Mesothelial cell of epicardium (in vitro differentiated cells): ENCODE results near the gene ITGA5. TPM values are rescaled to one million over a fixed set of nuclear protein-coding genes. Genes with fewer than 3 reads are reported as not detected.
A peak's percentile ranks its signal among the peaks of the same experiment; 100 is the strongest.

Source experiments
- DNase-seq, 2 experiments: peaks; one replicate each; pipeline ENCODE4 v3.0.0; 2021; ENCODE audit warnings: low spot score in 2 of 2; ENCODE audit not compliant: unreplicated experiment in 2 of 2
- H3K27ac Mint-ChIP-seq: 2 replicates; pipeline ENCODE4 v1.8.0; 2021; ENCODE audit warnings: mixed read lengths
- H3K27me3 Mint-ChIP-seq: 2 replicates; pipeline ENCODE4 v1.8.0; 2021; ENCODE audit warnings: low read depth, mixed read lengths
- H3K36me3 Mint-ChIP-seq: 2 replicates; pipeline ENCODE4 v1.8.0; 2021; ENCODE audit warnings: mixed read lengths
- H3K4me1 Mint-ChIP-seq: 2 replicates; pipeline ENCODE4 v1.8.0; 2021; ENCODE audit warnings: mixed read lengths
- H3K4me3 Mint-ChIP-seq: 2 replicates; pipeline ENCODE4 v1.8.0; 2021; ENCODE audit warnings: mild to moderate bottlenecking, moderate library complexity, mixed read lengths
- H3K9me3 Mint-ChIP-seq: 2 replicates; pipeline ENCODE4 v1.8.0; 2021; ENCODE audit warnings: mixed read lengths
- CTCF ChIP-seq: fragments of 200-600 bp; sonication (generic); IDR thresholded peaks from one replicate; pipeline ENCODE4 v1.5.0; 2021; ENCODE audit warnings: antibody characterized with exemption; ENCODE audit not compliant: unreplicated experiment
- total RNA-seq: library from RNA; stranded (reverse); gene quantifications from 3 replicates; pipeline ENCODE4 v1.2.1, GENCODE V29; 2021

ITGA5 gene
- total RNA-seq, 1 donor from 2014 or later: 65.3 TPM

- H3K9me3 Mint-ChIP-seq: no peaks in the 10 kb centered on the region
- H3K27me3 Mint-ChIP-seq: no peaks in the 10 kb centered on the region
Measured at GRCh38 chr12:54394281-54394719, 24.8 kb downstream of the ITGA5 start.

GRCh38 chr12:54393743-54394142 lies 25.3 kb downstream of the ITGA5 start:
- TF ChIP-seq CTCF: no peak
- peaks cover 26% of the 10 kb centered on the region for H3K4me1 Mint-ChIP-seq
- H3K4me3 Mint-ChIP-seq: no peak overlapping the region
- no peak overlapping the region for H3K27ac Mint-ChIP-seq
- H3K27me3 Mint-ChIP-seq: no peaks in the 10 kb centered on the region
- H3K36me3 Mint-ChIP-seq: peaks cover 11% of the 10 kb centered on the region
- no peak for DNase-seq
- no peaks in the 10 kb centered on the region for H3K9me3 Mint-ChIP-seq

More at GRCh38 chr12:54394281-54394719, 24.8 kb downstream of the ITGA5 start:
- peaks cover 12% of the 10 kb centered on the region for H3K36me3 Mint-ChIP-seq
- peaks cover 20% of the 10 kb centered on the region for H3K4me1 Mint-ChIP-seq
- no peak overlapping the region for H3K27ac Mint-ChIP-seq
- DNase-seq: peak in 1 of 2 experiments; percentile 61
- peak; percentile 91 for TF ChIP-seq CTCF
- peak overlapping the region; percentile 5 for H3K4me3 Mint-ChIP-seq

GRCh38 chr12:54393207-54393609 lies 25.9 kb downstream of the ITGA5 start:
- Mint-ChIP-seq H3K36me3 (peaks cover 11% of the 10 kb centered on the region), H3K27me3 (no peaks in the 10 kb centered on the region), H3K9me3 (no peaks in the 10 kb centered on the region), H3K4me3 (peak overlapping the region; percentile 61), H3K4me1 (peaks cover 31% of the 10 kb centered on the region), H3K27ac (no peak overlapping the region)
- TF ChIP-seq CTCF: no peak
- no peak for DNase-seq

- Mint-ChIP-seq H3K36me3 (peaks cover 8% of the 10 kb centered on the region), H3K9me3 (no peaks in the 10 kb centered on the region), H3K27me3 (no peaks in the 10 kb centered on the region), H3K4me1 (peaks cover 36% of the 10 kb centered on the region), H3K27ac (peak overlapping the region; percentile 67), H3K4me3 (peak overlapping the region; percentile 61)
- TF ChIP-seq CTCF: no peak
- no peak for DNase-seq
Measured at GRCh38 chr12:54392485-54393206, 26.4 kb downstream of the ITGA5 start.

- peaks cover 52% of the 10 kb centered on the region for H3K4me1 Mint-ChIP-seq
- H3K9me3 Mint-ChIP-seq: no peaks in the 10 kb centered on the region
- no peaks in the 10 kb centered on the region for H3K36me3 Mint-ChIP-seq
- DNase-seq: peak; percentile 57 to 68
- H3K27me3 Mint-ChIP-seq: no peaks in the 10 kb centered on the region
- TF ChIP-seq CTCF: no peak
- H3K4me3 Mint-ChIP-seq: peak overlapping the region; percentile 89
- peak overlapping the region; percentile 80 for H3K27ac Mint-ChIP-seq
Measured at GRCh38 chr12:54390668-54391551, 28.2 kb downstream of the ITGA5 start.
